ENCODE data around the gene RGMA. TPM values are rescaled to one million over a fixed set of nuclear protein-coding genes. Genes with fewer than 3 reads are reported as not detected.

The RGMA gene
- total RNA-seq, 1 experiment from 2014 or later: 1.3 TPM

DNA sequence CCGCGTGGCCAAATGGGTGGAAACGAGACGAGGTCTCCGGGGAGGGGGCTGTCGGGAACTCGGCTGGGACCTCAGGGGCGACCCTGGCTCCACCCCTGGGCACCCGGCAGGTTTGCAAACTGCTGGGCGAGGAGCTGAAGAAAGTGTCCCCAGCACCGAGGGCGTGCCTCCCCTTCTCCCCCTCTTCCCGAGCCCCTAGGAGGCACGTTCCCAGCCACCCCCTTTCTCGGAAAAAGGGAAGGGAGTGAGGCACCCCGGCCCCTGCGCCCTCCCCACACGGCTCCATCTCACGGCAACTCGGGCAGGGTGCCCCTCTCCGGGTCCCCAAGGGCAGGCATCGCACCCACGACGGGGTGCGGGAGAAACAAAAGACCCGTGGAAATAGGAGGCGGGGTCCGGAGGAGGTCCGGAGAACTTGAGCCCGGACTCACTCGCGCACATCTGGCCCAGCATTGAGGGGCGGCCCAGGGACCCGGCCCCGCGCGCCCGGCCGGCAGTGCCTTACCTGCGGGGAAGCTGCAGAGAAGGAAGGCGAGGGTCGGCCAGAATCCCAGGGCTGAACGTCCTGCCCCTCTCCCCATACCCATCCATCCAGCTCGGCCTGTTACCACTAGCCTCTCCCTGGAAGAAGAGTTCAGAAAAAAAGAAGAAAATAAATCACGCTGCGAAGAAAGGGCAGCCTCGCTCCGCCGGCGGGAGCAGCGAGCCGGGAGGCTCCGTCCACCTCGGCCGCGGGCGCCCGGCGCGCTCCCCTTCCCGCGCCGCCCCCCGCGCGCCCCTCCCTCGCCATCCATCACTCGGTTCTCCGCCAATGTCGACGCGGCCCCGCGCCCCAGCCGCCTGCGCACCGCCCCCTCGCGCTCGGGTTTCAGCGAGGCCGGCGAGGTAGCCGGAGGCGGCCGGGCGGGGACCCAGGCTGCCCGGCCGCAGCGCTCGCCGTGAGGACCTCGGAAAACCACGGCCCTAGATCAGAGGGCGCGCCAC lies 16.3 kb downstream of the RGMA start:
- H2AFZ ChIP-seq (ENCODE audit: low read length): peak overlapping the region; percentile 86
- H3K9ac ChIP-seq (ENCODE audit: low read length): peak overlapping the region; percentile 25; the same call in 1 of the 2 replicates
- H3K27me3 ChIP-seq (ENCODE audit: low read length): peaks cover 51% of the 10 kb centered on the region
- H3K27ac ChIP-seq (ENCODE audit: low read length): no peak overlapping the region
- H3K4me2 ChIP-seq (ENCODE audit: low read length): peak overlapping the region; percentile 99
- no peaks in the 10 kb centered on the region for H3F3A ChIP-seq (ENCODE audit: low read length, unreplicated experiment)
- TF ChIP-seq EZH2 (IDR thresholded peaks at IDR 0.05; ENCODE audit: low read length, unreplicated experiment): no peak
- TF ChIP-seq EZH2phosphoT487 (IDR thresholded peaks at IDR 0.05; ENCODE audit: borderline replicate concordance, low read length): 0 out of 2 replicates have a peak, but pooled peaks have one; percentile 20
- H3K4me3 ChIP-seq (ENCODE audit: low read length): peak overlapping the region; percentile 78
- H4K20me1 ChIP-seq (ENCODE audit: low read length): no peaks in the 10 kb centered on the region
- H3K79me2 ChIP-seq (ENCODE audit: low read length): no peaks in the 10 kb centered on the region
- BruUV-seq (replicated peaks): no TSS peak
- intact Hi-C loops (cut with micrococcal nuclease): no loop called here
- no peaks in the 10 kb centered on the region for H3K9me3 ChIP-seq (ENCODE audit: low read length)
- no peaks in the 10 kb centered on the region for H3K9me2 ChIP-seq (replicated peaks; ENCODE audit: low read length)
- DNase-seq: peak; percentile 75
- H3K4me1 ChIP-seq (ENCODE audit: insufficient read depth, low read length): peaks cover 6% of the 10 kb centered on the region; the same call in 1 of the 2 replicates
- H3K36me3 ChIP-seq (ENCODE audit: low read depth, low read length): no peaks in the 10 kb centered on the region
- CTCF ChIA-PET: no interaction called here
- POLR2A ChIA-PET (ENCODE audit: unreplicated experiment): no interaction called here
- ATAC-seq: peak; percentile 86

DNA sequence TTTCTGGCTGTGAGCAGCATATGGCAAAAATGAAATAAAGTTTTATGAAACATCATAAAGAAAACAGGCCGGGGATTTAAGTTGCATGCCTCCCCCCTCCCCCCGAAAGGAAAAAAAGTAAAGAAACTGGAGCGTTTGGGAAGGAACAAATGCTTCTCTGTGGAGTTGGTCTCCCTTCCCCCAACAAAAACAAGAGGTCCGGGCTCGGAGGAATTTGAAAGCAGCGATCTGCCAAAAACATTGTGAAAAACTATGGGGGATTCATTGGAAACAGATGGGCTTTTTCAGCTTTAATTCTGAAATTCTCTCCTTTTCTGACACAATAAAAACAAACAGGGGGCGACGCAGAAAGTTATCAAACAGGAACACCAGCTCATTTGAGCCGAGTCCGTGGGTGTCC lies 17.0 kb downstream of the RGMA start:
- peaks cover 10% of the 10 kb centered on the region; the same call in 1 of the 2 replicates for H3K4me1 ChIP-seq (ENCODE audit: insufficient read depth, low read length)
- intact Hi-C loops (cut with micrococcal nuclease): no loop called here
- no peaks in the 10 kb centered on the region for H3F3A ChIP-seq (ENCODE audit: low read length, unreplicated experiment)
- no peaks in the 10 kb centered on the region for H3K9me2 ChIP-seq (replicated peaks; ENCODE audit: low read length)
- H3K27ac ChIP-seq (ENCODE audit: low read length): no peak overlapping the region
- H3K9me3 ChIP-seq (ENCODE audit: low read length): no peaks in the 10 kb centered on the region
- H3K4me3 ChIP-seq (ENCODE audit: low read length): peak overlapping the region; percentile 78
- ChIA-PET POLR2A (ENCODE audit: unreplicated experiment) (no interaction called here), CTCF (no interaction called here)
- peak overlapping the region; percentile 86 for H2AFZ ChIP-seq (ENCODE audit: low read length)
- H3K36me3 ChIP-seq (ENCODE audit: low read depth, low read length): no peaks in the 10 kb centered on the region
- TF ChIP-seq EZH2 (IDR thresholded peaks at IDR 0.05; ENCODE audit: low read length, unreplicated experiment) (no peak), EZH2phosphoT487 (IDR thresholded peaks at IDR 0.05; ENCODE audit: borderline replicate concordance, low read length) (no peak)
- TF ChIP-seq, protein P1, sequence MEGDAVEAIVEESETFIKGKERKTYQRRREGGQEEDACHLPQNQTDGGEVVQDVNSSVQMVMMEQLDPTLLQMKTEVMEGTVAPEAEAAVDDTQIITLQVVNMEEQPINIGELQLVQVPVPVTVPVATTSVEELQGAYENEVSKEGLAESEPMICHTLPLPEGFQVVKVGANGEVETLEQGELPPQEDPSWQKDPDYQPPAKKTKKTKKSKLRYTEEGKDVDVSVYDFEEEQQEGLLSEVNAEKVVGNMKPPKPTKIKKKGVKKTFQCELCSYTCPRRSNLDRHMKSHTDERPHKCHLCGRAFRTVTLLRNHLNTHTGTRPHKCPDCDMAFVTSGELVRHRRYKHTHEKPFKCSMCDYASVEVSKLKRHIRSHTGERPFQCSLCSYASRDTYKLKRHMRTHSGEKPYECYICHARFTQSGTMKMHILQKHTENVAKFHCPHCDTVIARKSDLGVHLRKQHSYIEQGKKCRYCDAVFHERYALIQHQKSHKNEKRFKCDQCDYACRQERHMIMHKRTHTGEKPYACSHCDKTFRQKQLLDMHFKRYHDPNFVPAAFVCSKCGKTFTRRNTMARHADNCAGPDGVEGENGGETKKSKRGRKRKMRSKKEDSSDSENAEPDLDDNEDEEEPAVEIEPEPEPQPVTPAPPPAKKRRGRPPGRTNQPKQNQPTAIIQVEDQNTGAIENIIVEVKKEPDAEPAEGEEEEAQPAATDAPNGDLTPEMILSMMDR (conservative IDR thresholded peaks at IDR 0.05; ENCODE audit: low read depth, low read length): no peak
- H3K9ac ChIP-seq (ENCODE audit: low read length): peak overlapping the region; percentile 25; the same call in 1 of the 2 replicates
- no TSS peak for BruUV-seq (replicated peaks)
- peaks cover 44% of the 10 kb centered on the region for H3K27me3 ChIP-seq (ENCODE audit: low read length)
- H3K4me2 ChIP-seq (ENCODE audit: low read length): peak overlapping the region; percentile 99
- no peaks in the 10 kb centered on the region for H4K20me1 ChIP-seq (ENCODE audit: low read length)
- no peaks in the 10 kb centered on the region for H3K79me2 ChIP-seq (ENCODE audit: low read length)
- DNase-seq (no peak), ATAC-seq (no peak)

DNA sequence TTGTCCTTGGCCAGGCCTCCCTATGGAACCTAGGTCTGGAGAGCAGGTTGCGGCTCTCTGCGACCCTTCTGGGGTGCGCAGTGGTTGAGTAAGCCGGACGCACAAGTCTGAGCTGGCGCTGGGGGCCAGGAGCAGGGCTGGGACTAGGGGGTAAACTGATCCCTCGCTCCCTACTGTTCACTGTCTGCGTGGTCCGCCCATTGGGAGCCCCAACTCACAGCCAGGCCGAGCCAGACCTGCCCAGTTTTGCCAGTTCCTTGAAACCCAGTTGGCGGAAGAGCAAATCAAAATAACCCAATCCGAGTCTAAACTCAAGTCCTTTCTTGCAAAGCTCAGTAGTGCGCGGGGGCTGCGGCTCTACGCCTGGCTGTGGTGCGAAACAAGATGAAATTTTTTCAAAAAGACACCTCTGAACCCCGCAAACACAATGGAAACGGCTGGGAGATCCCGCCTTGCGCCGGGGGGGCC lies 17.5 kb downstream of the RGMA start:
- H3K4me2 ChIP-seq (ENCODE audit: low read length): peak overlapping the region; percentile 99
- H3K4me1 ChIP-seq (ENCODE audit: insufficient read depth, low read length): peaks cover 15% of the 10 kb centered on the region; the same call in 1 of the 2 replicates
- no peak overlapping the region for H3K27ac ChIP-seq (ENCODE audit: low read length)
- H3K4me3 ChIP-seq (ENCODE audit: low read length): peak overlapping the region; percentile 78
- BruUV-seq (replicated peaks): no TSS peak
- CTCF ChIA-PET: no interaction called here
- peak overlapping the region; percentile 25; the same call in 1 of the 2 replicates for H3K9ac ChIP-seq (ENCODE audit: low read length)
- H3K9me3 ChIP-seq (ENCODE audit: low read length): no peaks in the 10 kb centered on the region
- DNase-seq (no peak), ATAC-seq (no peak)
- intact Hi-C loops (cut with micrococcal nuclease): no loop called here
- no peaks in the 10 kb centered on the region for H3K9me2 ChIP-seq (replicated peaks; ENCODE audit: low read length)
- peak overlapping the region; percentile 86; the same call in 1 of the 2 replicates for H2AFZ ChIP-seq (ENCODE audit: low read length)
- no peaks in the 10 kb centered on the region for H4K20me1 ChIP-seq (ENCODE audit: low read length)
- TF ChIP-seq EZH2phosphoT487 (IDR thresholded peaks at IDR 0.05; ENCODE audit: borderline replicate concordance, low read length) (no peak), EZH2 (IDR thresholded peaks at IDR 0.05; ENCODE audit: low read length, unreplicated experiment) (no peak)
- TF ChIP-seq, protein P1 (conservative IDR thresholded peaks at IDR 0.05; ENCODE audit: low read depth, low read length): no peak
- no peaks in the 10 kb centered on the region for H3F3A ChIP-seq (ENCODE audit: low read length, unreplicated experiment)
- no peaks in the 10 kb centered on the region for H3K79me2 ChIP-seq (ENCODE audit: low read length)
- H3K27me3 ChIP-seq (ENCODE audit: low read length): peaks cover 40% of the 10 kb centered on the region
- POLR2A ChIA-PET (ENCODE audit: unreplicated experiment): no interaction called here
- H3K36me3 ChIP-seq (ENCODE audit: low read depth, low read length): no peaks in the 10 kb centered on the region

Measured in PC-3 (cell line).